DND-41 (cell line): ENCODE results near the gene ULBP2.
"Not testable (repeated sequence)": the region's sequence is repeated elsewhere in the genome, so short reads cannot be mapped to it uniquely, and the experiment has no call there.

Source experiments
- EZH2 ChIP-seq: IDR thresholded peaks from 3 replicates; pipeline ENCODE4 v1.6.1; 2012; ENCODE audit warnings: borderline replicate concordance, low read depth, mild to moderate bottlenecking, moderate library complexity, low read length, inconsistent platforms; ENCODE audit not compliant: severe bottlenecking
- TF ChIP-seq, protein P1 (sequence below): IDR thresholded peaks from 2 replicates; pipeline ENCODE4 v1.5.1; 2012; ENCODE audit warnings: borderline replicate concordance, low read length, moderate library complexity, mild to moderate bottlenecking; ENCODE audit not compliant: poor library complexity, severe bottlenecking; ENCODE audit errors: extremely low read depth

- TF ChIP-seq, protein P1, sequence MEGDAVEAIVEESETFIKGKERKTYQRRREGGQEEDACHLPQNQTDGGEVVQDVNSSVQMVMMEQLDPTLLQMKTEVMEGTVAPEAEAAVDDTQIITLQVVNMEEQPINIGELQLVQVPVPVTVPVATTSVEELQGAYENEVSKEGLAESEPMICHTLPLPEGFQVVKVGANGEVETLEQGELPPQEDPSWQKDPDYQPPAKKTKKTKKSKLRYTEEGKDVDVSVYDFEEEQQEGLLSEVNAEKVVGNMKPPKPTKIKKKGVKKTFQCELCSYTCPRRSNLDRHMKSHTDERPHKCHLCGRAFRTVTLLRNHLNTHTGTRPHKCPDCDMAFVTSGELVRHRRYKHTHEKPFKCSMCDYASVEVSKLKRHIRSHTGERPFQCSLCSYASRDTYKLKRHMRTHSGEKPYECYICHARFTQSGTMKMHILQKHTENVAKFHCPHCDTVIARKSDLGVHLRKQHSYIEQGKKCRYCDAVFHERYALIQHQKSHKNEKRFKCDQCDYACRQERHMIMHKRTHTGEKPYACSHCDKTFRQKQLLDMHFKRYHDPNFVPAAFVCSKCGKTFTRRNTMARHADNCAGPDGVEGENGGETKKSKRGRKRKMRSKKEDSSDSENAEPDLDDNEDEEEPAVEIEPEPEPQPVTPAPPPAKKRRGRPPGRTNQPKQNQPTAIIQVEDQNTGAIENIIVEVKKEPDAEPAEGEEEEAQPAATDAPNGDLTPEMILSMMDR = not testable (repeated sequence)
- not testable (repeated sequence) for TF ChIP-seq EZH2
Observed at GRCh38 chr6:149967999-149968398, 26.2 kb downstream of the ULBP2 start.
